K562 (cell line): ENCODE results near the gene SLC35E2B.

Experiments
- DPF2 ChIP-seq: fragments of 450-650 bp; IDR thresholded peaks from 2 replicates; pipeline ENCODE4 v1.6.1; 2016
- RAD21 ChIP-seq, 2 experiments: fragments of 250-450 bp in 1 of 2; fragments of 450-650 bp in 1 of 2; sonication (Bioruptor Pico) in 1 of 2; formaldehyde crosslinking in 1 of 2; IDR thresholded peaks in 1 of 2; conservative IDR thresholded peaks in 1 of 2; 2 replicates each; pipeline versions ENCODE4 v1.4.0 to v1.8.0; 2020 to 2022; ENCODE audit warnings: mild to moderate bottlenecking in 2 of 2, moderate library complexity in 1 of 2
- TBL1XR1 ChIP-seq, 2 experiments: IDR thresholded peaks; 2 replicates each; pipeline ENCODE4 v1.6.1; 2012; ENCODE audit warnings: improper control_type of control experiment in 2 of 2, low read length in 2 of 2, mild to moderate bottlenecking in 1 of 2
- ZNF121 ChIP-seq: sonication (generic); formaldehyde crosslinking; conservative IDR thresholded peaks from 2 replicates; pipeline ENCODE4 v1.8.0; 2022; ENCODE audit warnings: missing genetic modification reagents
- ZNF695 ChIP-seq: fragments of 450-650 bp; formaldehyde crosslinking; IDR thresholded peaks from 2 replicates; pipeline ENCODE4 v1.4.0; 2020; ENCODE audit warnings: mild to moderate bottlenecking, moderate library complexity

- TF ChIP-seq RAD21 (CRISPR knock-in tag; conservative IDR thresholded peaks at IDR 0.05 in 1 of 2, IDR thresholded peaks at IDR 0.05 in 1 of 2) (no peak), ZNF121 (CRISPR knock-in tag) (no peak), DPF2 (no peak), ZNF695 (CRISPR knock-in tag) (no peak), TBL1XR1 (IDR thresholded peaks at IDR 0.05; ENCODE audit: low read length in 2 of 2) (no peak)
These were observed 61.4 kb downstream of the SLC35E2B start for GRCh38 chr1:1630965-1631781.
